Hepatocyte (in vitro differentiated cells): ENCODE results near the gene SPINK6. TPM values are rescaled to one million over a fixed set of nuclear protein-coding genes. Genes with fewer than 3 reads are reported as not detected.

ENCODE experiments used
- DNase-seq: peaks from one replicate; pipeline ENCODE4 v3.0.0-alpha.2; 2016; ENCODE audit warnings: low spot score
- H2AFZ ChIP-seq: fragments of 200-600 bp; sonication (generic); 2 replicates; pipeline ENCODE4 v1.6.0; 2016; ENCODE audit warnings: antibody characterized with exemption, mild to moderate bottlenecking
- H3K27ac ChIP-seq: fragments of 200-600 bp; sonication (generic); 2 replicates; pipeline ENCODE4 v1.5.1; 2016; ENCODE audit warnings: mild to moderate bottlenecking
- H3K27me3 ChIP-seq: fragments of 200-600 bp; sonication (generic); 2 replicates; pipeline ENCODE4 v1.6.1; 2016
- H3K36me3 ChIP-seq: fragments of 200-600 bp; sonication (generic); replicated peaks from 2 replicates; pipeline ENCODE4 v1.5.1; 2016; ENCODE audit warnings: low read depth; ENCODE audit not compliant: insufficient read depth
- H3K4me1 ChIP-seq: fragments of 200-600 bp; sonication (generic); 2 replicates; pipeline ENCODE4 v1.5.1; 2016; ENCODE audit warnings: mild to moderate bottlenecking, moderate library complexity; ENCODE audit not compliant: insufficient read depth
- H3K4me2 ChIP-seq: fragments of 200-600 bp; sonication (generic); 2 replicates; pipeline ENCODE4 v1.6.0; 2016
- H3K4me3 ChIP-seq: fragments of 200-600 bp; sonication (generic); 2 replicates; pipeline ENCODE4 v1.5.1; 2016; ENCODE audit warnings: mild to moderate bottlenecking
- H3K79me2 ChIP-seq: fragments of 200-600 bp; sonication (generic); 2 replicates; pipeline ENCODE4 v1.6.0; 2017; ENCODE audit warnings: mild to moderate bottlenecking
- H3K9me2 ChIP-seq: fragments of 200-600 bp; sonication (generic); replicated peaks from 2 replicates; pipeline ENCODE4 v1.6.0; 2017; ENCODE audit warnings: mild to moderate bottlenecking; ENCODE audit not compliant: insufficient read depth
- H3K9me3 ChIP-seq: fragments of 200-600 bp; sonication (generic); 2 replicates; pipeline ENCODE4 v1.5.1; 2016; ENCODE audit warnings: low read depth, mild to moderate bottlenecking
- H4K20me1 ChIP-seq: fragments of 200-600 bp; sonication (generic); 2 replicates; pipeline ENCODE4 v1.6.0; 2016; ENCODE audit warnings: mild to moderate bottlenecking; ENCODE audit not compliant: insufficient read depth, poor library complexity, severe bottlenecking
- CTCF ChIP-seq: fragments of 200-600 bp; sonication (generic); IDR thresholded peaks from 2 replicates; pipeline ENCODE4 v1.5.1; 2016; ENCODE audit warnings: antibody characterized with exemption, mild to moderate bottlenecking; ENCODE audit not compliant: poor library complexity
- EZH2 ChIP-seq: fragments of 200-600 bp; sonication (generic); IDR thresholded peaks from 2 replicates; pipeline ENCODE4 v1.6.1; 2016; ENCODE audit warnings: antibody characterized with exemption, mild to moderate bottlenecking, borderline replicate concordance
- EZH2phosphoT487 ChIP-seq: fragments of 200-600 bp; sonication (generic); IDR thresholded peaks from one replicate; pipeline ENCODE4 v1.6.1; 2018; ENCODE audit warnings: antibody characterized with exemption, mild to moderate bottlenecking, low read depth, moderate library complexity; ENCODE audit not compliant: unreplicated experiment, severe bottlenecking
- WGBS: methylation state at CpG from one replicate; pipeline ENCODE4 v1.1.6; 2016; ENCODE audit warnings: low lambda C conversion rate; ENCODE audit errors: missing lambda C conversion rate; 5-methylcytosine and 5-hydroxymethylcytosine counted together
- polyA plus RNA-seq: library from polyadenylated mRNA; unstranded; fragments of >200 nt; fragmentation: Nextera tagmentation; extraction: Ambion mirVana; gene quantifications from 2 replicates; pipeline ENCODE4 v1.2.1, GENCODE V29; 2016
- small RNA-seq: library from RNA; depleted of rRNA; stranded (forward); fragments of <200 nt; gene quantifications from one replicate; pipeline ENCODE3, GENCODE V24; 2014
- total RNA-seq: library from RNA; depleted of rRNA; stranded (reverse); fragments of >200 nt; gene quantifications from 2 replicates; pipeline ENCODE4 v1.2.3, GENCODE V29; 2014

The SPINK6 gene
- total and polyA plus RNA-seq, 2 experiments from 2014 or later, result not detected

DNA sequence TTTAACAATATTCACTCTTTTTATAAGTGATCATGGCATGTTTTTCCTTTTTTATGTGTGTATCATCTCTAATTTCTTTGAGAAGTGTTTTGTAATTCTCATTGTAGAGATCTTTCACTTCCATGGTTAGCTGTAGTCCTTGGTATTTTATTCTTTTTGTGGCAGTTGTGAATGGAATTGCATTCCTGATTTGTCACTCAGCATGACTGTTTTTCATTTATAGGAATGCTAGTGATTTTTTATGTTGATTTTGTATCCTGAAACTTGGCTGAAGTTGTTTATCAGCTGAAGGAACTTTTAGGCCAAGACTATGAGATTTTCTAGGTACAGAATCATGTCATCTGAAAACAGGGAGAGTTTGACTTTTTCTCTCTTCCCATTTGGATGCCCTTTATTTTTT, 52.6 kb downstream of the SPINK6 start:
- no peak overlapping the region for H3K4me2 ChIP-seq
- no peaks in the 10 kb centered on the region for H3K79me2 ChIP-seq
- H2AFZ ChIP-seq, result no peak overlapping the region
- H3K9me2 ChIP-seq, result no peaks in the 10 kb centered on the region
- no peaks in the 10 kb centered on the region for H4K20me1 ChIP-seq
- no peak for DNase-seq
- no peaks in the 10 kb centered on the region for H3K9me3 ChIP-seq
- H3K4me1 ChIP-seq, result no peaks in the 10 kb centered on the region
- no peak overlapping the region for H3K27ac ChIP-seq
- no peaks in the 10 kb centered on the region for H3K27me3 ChIP-seq
- TF ChIP-seq EZH2phosphoT487, result no peak
- TF ChIP-seq CTCF, result no peak
- TF ChIP-seq EZH2, result no peak
- no peak overlapping the region for H3K4me3 ChIP-seq
- no peaks in the 10 kb centered on the region for H3K36me3 ChIP-seq

GRCh38 chr5:148259288-148259687, 56.4 kb downstream of the SPINK6 start:
- WGBS, result 78% methylated on average over 2 of the region's 2 CpGs
- Histone ChIP-seq H3K4me3 (no peak overlapping the region), H3K36me3 (no peaks in the 10 kb centered on the region), H3K79me2 (no peaks in the 10 kb centered on the region), H3K27ac (no peak overlapping the region), H3K9me2 (no peaks in the 10 kb centered on the region), H3K4me1 (no peaks in the 10 kb centered on the region), H2AFZ (no peak overlapping the region), H3K4me2 (no peak overlapping the region), H3K27me3 (no peaks in the 10 kb centered on the region), H3K9me3 (no peaks in the 10 kb centered on the region), H4K20me1 (no peaks in the 10 kb centered on the region)
- no peak for DNase-seq
- TF ChIP-seq EZH2, result no peak
- no peak for TF ChIP-seq EZH2phosphoT487
- TF ChIP-seq CTCF, result no peak

- no peaks in the 10 kb centered on the region for H3K36me3 ChIP-seq
- H3K9me2 ChIP-seq, result no peaks in the 10 kb centered on the region
- H3K27me3 ChIP-seq, result no peaks in the 10 kb centered on the region
- no peak overlapping the region for H3K27ac ChIP-seq
- no peak for TF ChIP-seq CTCF
- TF ChIP-seq EZH2phosphoT487, result no peak
- H2AFZ ChIP-seq, result no peak overlapping the region
- no peaks in the 10 kb centered on the region for H4K20me1 ChIP-seq
- H3K9me3 ChIP-seq, result no peaks in the 10 kb centered on the region
- DNase-seq, result no peak
- no peak overlapping the region for H3K4me3 ChIP-seq
- H3K79me2 ChIP-seq, result no peaks in the 10 kb centered on the region
- no peak overlapping the region for H3K4me2 ChIP-seq
- H3K4me1 ChIP-seq, result no peaks in the 10 kb centered on the region
These were observed 58.4 kb downstream of the SPINK6 start for GRCh38 chr5:148261221-148261620.

Small RNA genes lying within 50 kb of the gene (small RNA-seq; reads per million reads assigned to genes)
- not detected for gene HMGN1P16

Other genes starting within 250 kb of the SPINK6 start
- gene SPINK5, start 139.1 kb upstream of the SPINK6 start, total RNA-seq, result 3.0 TPM in 2 replicates
- gene SPINK5, start 139.1 kb upstream of the SPINK6 start, polyA plus RNA-seq, result 2.6 and 4.4 TPM in 2 replicates
- gene SPINK14, start 34.5 kb upstream of the SPINK6 start, total RNA-seq, result not detected in 2 replicates
- gene SPINK14, start 34.5 kb upstream of the SPINK6 start, polyA plus RNA-seq, result not detected in 2 replicates
- gene MARCOL, start 35.5 kb downstream of the SPINK6 start, total RNA-seq, result not detected in 2 replicates
- gene MARCOL, start 35.5 kb downstream of the SPINK6 start, polyA plus RNA-seq, result not detected in 2 replicates
- gene SPINK13, start 65.8 kb downstream of the SPINK6 start, total RNA-seq, result not detected in 2 replicates
- 0.79 and 3.1 TPM in 2 replicates for gene SPINK13, start 65.8 kb downstream of the SPINK6 start, polyA plus RNA-seq
- not detected in 2 replicates for gene SPINK7, start 109.4 kb downstream of the SPINK6 start, total RNA-seq
- gene SPINK7, start 109.4 kb downstream of the SPINK6 start, polyA plus RNA-seq, result not detected in 2 replicates
- 0.40 TPM in 1 of 2 replicates, not detected in the other for gene SPINK9, start 132.5 kb downstream of the SPINK6 start, total RNA-seq
- gene SPINK9, start 132.5 kb downstream of the SPINK6 start, polyA plus RNA-seq, result not detected in 2 replicates
- gene FBXO38, start 180.9 kb downstream of the SPINK6 start, total RNA-seq, result 35.7 and 48.1 TPM in 2 replicates
- 17.9 and 19.8 TPM in 2 replicates for gene FBXO38, start 180.9 kb downstream of the SPINK6 start, polyA plus RNA-seq